Natural killer cell (primary cell): ENCODE data around the gene ADORA2A. TPM values are rescaled to one million over a fixed set of nuclear protein-coding genes. Genes with fewer than 3 reads are reported as not detected.

Experiments used
- ATAC-seq, 3 donors: fragments of 150-1000 bp in 2 of 3; fragments of 200-7000 bp in 1 of 3; cut with Tn5 transposase; 1 replicate in 1 of 3; 2 replicates in 2 of 3; pipeline ENCODE4 v1.10.0; 2021; ENCODE audit warnings: mild to moderate bottlenecking in 2 of 3, moderate library complexity in 2 of 3
- DNase-seq, 2 donors: peaks; one replicate each; pipeline versions ENCODE4 v3.0.0 to v3.0.0-alpha.2; 2013 to 2021; ENCODE audit warnings: mixed read lengths in 1 of 2
- H3K27ac ChIP-seq: one replicate; pipeline ENCODE4 v1.5.1; 2013; ENCODE audit warnings: mild to moderate bottlenecking, low read length
- H3K27me3 ChIP-seq: one replicate; pipeline ENCODE4 v1.6.1; 2013; ENCODE audit warnings: low read length; ENCODE audit not compliant: control insufficient read depth, insufficient read depth
- H3K36me3 ChIP-seq: one replicate; pipeline ENCODE4 v1.6.1; 2013; ENCODE audit warnings: low read length; ENCODE audit not compliant: control insufficient read depth, insufficient read depth
- H3K4me1 ChIP-seq: one replicate; pipeline ENCODE4 v1.6.1; 2013; ENCODE audit warnings: low read length; ENCODE audit not compliant: control insufficient read depth, insufficient read depth
- H3K4me3 ChIP-seq: one replicate; pipeline ENCODE4 v1.5.1; 2013; ENCODE audit warnings: low read length
- H3K9me3 ChIP-seq: one replicate; pipeline ENCODE4 v1.6.1; 2013; ENCODE audit warnings: low read length; ENCODE audit not compliant: control insufficient read depth, insufficient read depth
- H3K27ac Mint-ChIP-seq, 2 donors: one replicate each; pipeline ENCODE4 v1.8.0; 2022; ENCODE audit warnings: mild to moderate bottlenecking in 2 of 2, mixed read lengths in 2 of 2, moderate library complexity in 1 of 2
- H3K27me3 Mint-ChIP-seq, 2 donors: one replicate each; pipeline ENCODE4 v1.8.0; 2022; ENCODE audit warnings: low read depth in 2 of 2, mixed read lengths in 2 of 2
- H3K36me3 Mint-ChIP-seq: one replicate; pipeline ENCODE4 v1.8.0; 2022; ENCODE audit warnings: mixed read lengths
- H3K4me1 Mint-ChIP-seq, 2 donors: one replicate each; pipeline ENCODE4 v1.8.0; 2022; ENCODE audit warnings: mixed read lengths in 2 of 2
- H3K4me3 Mint-ChIP-seq: one replicate; pipeline ENCODE4 v1.8.0; 2022; ENCODE audit warnings: mild to moderate bottlenecking, moderate library complexity, mixed read lengths
- H3K9me3 Mint-ChIP-seq, 2 donors: one replicate each; pipeline ENCODE4 v1.8.0; 2022; ENCODE audit warnings: mixed read lengths in 2 of 2
- WGBS: methylation state at CpG from one replicate; pipeline ENCODE4 v1.1.7; 2013; ENCODE audit warnings: missing lambda C conversion rate; ENCODE audit not compliant: insufficient coverage; 5-methylcytosine and 5-hydroxymethylcytosine counted together
- intact Hi-C: fragments of 100-400 bp; cut with micrococcal nuclease; formaldehyde crosslinking; loops from one replicate; pipeline ENCODE4 v1.14.2; 2022
- total RNA-seq, 4 donors: library from RNA; stranded (reverse); fragments of 120-200 nt in 1 of 4; gene quantifications; one replicate each; pipeline versions ENCODE4 v1.2.3 to v1.2.4, GENCODE V29; 2013 to 2022
- TF ChIP-seq, protein P1 (sequence below): fragments of 200-600 bp; IDR thresholded peaks from one replicate; pipeline ENCODE4 v1.8.0; 2022; ENCODE audit warnings: antibody characterized with exemption

Gene ADORA2A
- total RNA-seq, 3 donors from 2014 or later (not counting 1 experiment from before 2014, with no cell fraction given), result 11.0 to 15.0 (median 11.7) TPM

DNA sequence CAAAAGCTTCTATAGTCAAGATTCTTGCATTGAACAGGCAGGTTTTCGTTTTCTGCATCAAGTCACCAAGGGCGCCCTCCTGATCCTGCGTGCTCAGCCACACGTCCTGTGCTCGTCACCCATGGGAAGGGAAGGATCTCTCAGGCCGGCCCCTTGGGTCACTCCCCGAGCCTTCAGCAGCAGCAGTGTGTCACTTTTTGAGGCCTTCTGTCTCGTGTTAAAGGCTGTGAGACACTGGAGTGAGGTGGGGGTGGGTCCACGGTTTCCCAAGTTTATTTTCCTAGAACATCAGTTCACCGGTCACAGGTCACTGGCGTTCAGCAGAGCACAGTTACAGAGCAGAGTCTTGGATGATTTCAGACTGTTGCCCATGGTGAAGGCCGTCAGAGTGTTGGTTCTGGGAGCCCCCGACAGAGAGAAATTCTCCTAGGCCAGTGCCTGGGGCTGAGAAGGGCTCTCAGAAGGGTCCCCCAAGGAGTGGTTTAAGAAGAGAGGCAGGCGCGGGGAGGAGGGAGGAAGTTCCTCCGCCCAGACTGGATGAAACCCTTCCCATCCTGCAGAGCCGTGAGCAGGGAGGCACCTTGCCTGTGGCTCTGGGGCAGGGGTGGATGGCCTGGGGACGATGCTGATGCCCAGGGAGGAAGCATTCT, 13.5 kb upstream of the ADORA2A start:
- no peak overlapping the region for H3K27ac ChIP-seq
- H3K27me3 ChIP-seq, result no peaks in the 10 kb centered on the region
- TF ChIP-seq, protein P1, sequence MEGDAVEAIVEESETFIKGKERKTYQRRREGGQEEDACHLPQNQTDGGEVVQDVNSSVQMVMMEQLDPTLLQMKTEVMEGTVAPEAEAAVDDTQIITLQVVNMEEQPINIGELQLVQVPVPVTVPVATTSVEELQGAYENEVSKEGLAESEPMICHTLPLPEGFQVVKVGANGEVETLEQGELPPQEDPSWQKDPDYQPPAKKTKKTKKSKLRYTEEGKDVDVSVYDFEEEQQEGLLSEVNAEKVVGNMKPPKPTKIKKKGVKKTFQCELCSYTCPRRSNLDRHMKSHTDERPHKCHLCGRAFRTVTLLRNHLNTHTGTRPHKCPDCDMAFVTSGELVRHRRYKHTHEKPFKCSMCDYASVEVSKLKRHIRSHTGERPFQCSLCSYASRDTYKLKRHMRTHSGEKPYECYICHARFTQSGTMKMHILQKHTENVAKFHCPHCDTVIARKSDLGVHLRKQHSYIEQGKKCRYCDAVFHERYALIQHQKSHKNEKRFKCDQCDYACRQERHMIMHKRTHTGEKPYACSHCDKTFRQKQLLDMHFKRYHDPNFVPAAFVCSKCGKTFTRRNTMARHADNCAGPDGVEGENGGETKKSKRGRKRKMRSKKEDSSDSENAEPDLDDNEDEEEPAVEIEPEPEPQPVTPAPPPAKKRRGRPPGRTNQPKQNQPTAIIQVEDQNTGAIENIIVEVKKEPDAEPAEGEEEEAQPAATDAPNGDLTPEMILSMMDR, result no peak
- H3K4me1 ChIP-seq, result peaks cover 18% of the 10 kb centered on the region
- no peak overlapping the region for H3K4me3 ChIP-seq
- DNase-seq (no peak), ATAC-seq (no peak)
- Mint-ChIP-seq H3K36me3 (no peaks in the 10 kb centered on the region), H3K4me3 (no peak overlapping the region), H3K9me3 (no peaks in the 10 kb centered on the region), H3K27ac (no peak overlapping the region), H3K27me3 (no peaks in the 10 kb centered on the region), H3K4me1 (peaks cover 16 to 17% of the 10 kb centered on the region in 2 donors)
- peaks cover 32% of the 10 kb centered on the region for H3K36me3 ChIP-seq
- 95% methylated on average over 18 of the region's 18 CpGs for WGBS
- intact Hi-C loops, result no loop called here
- H3K9me3 ChIP-seq, result no peaks in the 10 kb centered on the region

DNA sequence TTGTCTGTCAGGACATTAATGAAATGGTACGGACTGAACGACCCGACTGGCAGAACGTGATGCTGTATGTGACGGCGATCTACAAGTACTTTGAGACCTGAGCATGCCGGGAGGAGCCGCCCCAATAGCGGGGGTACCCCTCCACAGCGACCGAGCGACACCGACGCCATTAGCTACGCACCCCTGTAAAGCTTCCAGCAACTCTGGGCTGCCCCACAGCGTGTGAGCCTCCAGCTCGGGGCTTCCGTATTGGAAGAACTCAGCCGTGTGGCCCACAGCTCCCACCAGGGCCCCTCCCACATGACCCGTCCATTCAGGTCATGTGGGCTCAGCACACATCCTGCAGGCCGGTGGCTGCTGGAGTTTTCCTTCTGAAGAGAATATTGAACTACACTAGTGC, 12.9 kb upstream of the ADORA2A start:
- intact Hi-C loops, result no loop called here
- Histone ChIP-seq H3K4me3 (no peak overlapping the region), H3K27ac (no peak overlapping the region), H3K27me3 (no peaks in the 10 kb centered on the region), H3K9me3 (no peaks in the 10 kb centered on the region), H3K4me1 (peaks cover 12% of the 10 kb centered on the region), H3K36me3 (peaks cover 32% of the 10 kb centered on the region)
- WGBS, result 96% methylated on average over 21 of the region's 21 CpGs
- H3K4me1 Mint-ChIP-seq, result peaks cover 12 to 13% of the 10 kb centered on the region in 2 donors
- H3K9me3 Mint-ChIP-seq, result no peaks in the 10 kb centered on the region
- H3K36me3 Mint-ChIP-seq, result no peaks in the 10 kb centered on the region
- no peaks in the 10 kb centered on the region for H3K27me3 Mint-ChIP-seq
- DNase-seq, result no peak
- ATAC-seq, result no peak
- TF ChIP-seq, protein P1, result no peak
- no peak overlapping the region for H3K4me3 Mint-ChIP-seq
- H3K27ac Mint-ChIP-seq, result no peak overlapping the region

DNA sequence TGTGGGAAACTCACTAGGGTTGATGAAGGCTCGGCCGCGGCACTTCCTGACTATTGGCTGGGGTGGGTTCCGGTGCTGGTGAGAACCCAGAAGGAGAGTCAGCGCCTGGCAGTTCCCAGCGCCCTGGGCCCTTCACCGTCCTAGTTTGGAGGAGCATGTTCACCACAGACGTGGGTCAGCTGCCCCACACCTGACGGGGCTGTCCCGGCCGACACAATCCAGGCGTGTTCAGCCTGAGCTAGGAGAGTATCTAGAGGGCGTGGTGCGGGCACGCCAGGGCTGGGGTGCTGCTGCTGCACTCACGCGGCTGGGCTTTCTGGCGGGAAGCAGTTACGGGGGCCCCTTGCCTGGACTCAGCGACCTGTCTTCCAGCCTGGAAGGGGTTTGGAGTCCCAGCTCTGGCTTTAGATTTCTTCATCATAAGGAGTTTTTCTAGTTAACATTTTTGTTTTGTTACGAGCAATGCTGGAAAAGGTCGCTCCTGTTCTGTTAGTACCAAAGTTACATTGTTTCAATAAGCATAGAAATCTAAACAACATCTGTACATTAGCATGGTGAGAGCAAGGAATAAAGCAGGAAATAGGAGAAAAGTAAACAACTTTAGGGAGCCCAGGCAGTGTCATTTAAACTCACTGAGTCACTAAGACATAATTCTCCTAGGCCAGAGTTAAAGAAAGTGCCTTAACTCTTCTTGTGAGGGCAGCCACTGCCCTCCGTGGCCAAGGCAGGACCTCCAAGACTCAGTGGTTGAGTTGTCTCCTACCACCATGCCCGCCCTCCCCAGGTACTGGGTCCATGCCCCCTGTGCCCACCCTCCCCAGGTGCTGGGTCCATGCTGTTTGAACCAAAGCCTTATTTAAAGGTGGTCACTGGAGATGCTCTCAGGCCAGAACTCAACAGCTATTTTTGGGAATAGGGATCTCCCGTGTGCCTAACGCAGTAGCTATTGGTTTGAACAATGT, 12.1 kb upstream of the ADORA2A start:
- no peak overlapping the region for H3K27ac Mint-ChIP-seq
- Histone ChIP-seq H3K27ac (no peak overlapping the region), H3K9me3 (no peaks in the 10 kb centered on the region), H3K4me3 (no peak overlapping the region), H3K36me3 (peaks cover 32% of the 10 kb centered on the region), H3K27me3 (no peaks in the 10 kb centered on the region), H3K4me1 (peaks cover 4% of the 10 kb centered on the region)
- H3K36me3 Mint-ChIP-seq, result no peaks in the 10 kb centered on the region
- no peaks in the 10 kb centered on the region for H3K27me3 Mint-ChIP-seq
- TF ChIP-seq, protein P1, result no peak
- no peaks in the 10 kb centered on the region for H3K9me3 Mint-ChIP-seq
- intact Hi-C loops, result no loop called here
- H3K4me1 Mint-ChIP-seq, result peaks cover 5 to 7% of the 10 kb centered on the region in 2 donors
- no peak overlapping the region for H3K4me3 Mint-ChIP-seq
- 94% methylated on average over 25 of the region's 26 CpGs for WGBS
- DNase-seq (no peak), ATAC-seq (no peak)
